Neutrophil (primary cell): Measurements from ENCODE around the gene MYO3B.

Experiments used
- H3K27ac ChIP-seq: fragments of 200-600 bp; sonication (generic); 2 replicates; pipeline ENCODE4 v1.5.1; 2016; ENCODE audit warnings: mild to moderate bottlenecking, moderate library complexity
- H3K27me3 ChIP-seq: fragments of 200-600 bp; sonication (generic); 2 replicates; pipeline ENCODE4 v1.6.0; 2016; ENCODE audit warnings: mild to moderate bottlenecking
- H3K36me3 ChIP-seq: fragments of 200-600 bp; sonication (generic); 2 replicates; pipeline ENCODE4 v1.5.1; 2017
- H3K4me1 ChIP-seq, 2 experiments: fragments of 200-600 bp in 1 of 2; sonication (generic) in 1 of 2; 1 replicate in 1 of 2; 2 replicates in 1 of 2; pipeline versions ENCODE4 v1.5.1 to v1.6.1; 2013 to 2016; ENCODE audit warnings: low read depth in 1 of 2, low read length in 1 of 2, mild to moderate bottlenecking in 1 of 2, moderate library complexity in 1 of 2; ENCODE audit not compliant: control insufficient read depth in 1 of 2, insufficient read depth in 1 of 2
- H3K4me3 ChIP-seq, 2 experiments: fragments of 200-600 bp in 1 of 2; sonication (generic) in 1 of 2; 1 replicate in 1 of 2; 2 replicates in 1 of 2; pipeline ENCODE4 v1.5.1; 2013 to 2016; ENCODE audit warnings: low read depth in 1 of 2, low read length in 1 of 2, mild to moderate bottlenecking in 1 of 2, moderate library complexity in 1 of 2
- H3K9me3 ChIP-seq: fragments of 200-600 bp; sonication (generic); 2 replicates; pipeline ENCODE4 v1.5.1; 2016
- CTCF ChIP-seq: fragments of 200-600 bp; sonication (generic); IDR thresholded peaks from 2 replicates; pipeline ENCODE4 v1.5.1; 2016; ENCODE audit warnings: antibody characterized with exemption

MYO3B gene

DNA sequence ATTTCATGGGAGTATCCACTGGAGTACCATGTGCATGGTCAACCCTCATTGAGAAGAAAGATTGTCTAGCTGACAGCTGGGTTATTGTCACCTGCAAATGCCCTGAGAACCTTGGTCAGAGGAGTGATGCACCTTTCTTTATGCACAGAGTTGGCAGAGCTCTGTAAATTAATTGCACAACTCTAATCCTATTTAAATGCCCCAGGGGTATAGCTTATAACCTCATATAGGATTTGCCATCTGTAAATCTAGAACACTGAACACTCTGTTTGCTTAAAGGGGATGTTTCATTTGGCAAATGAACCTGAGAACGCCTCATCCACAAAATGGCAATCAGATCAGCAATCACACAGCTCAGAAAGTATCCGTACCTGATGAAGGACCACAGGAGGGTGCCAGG lies 465.4 kb downstream of the MYO3B start:
- no peak for TF ChIP-seq CTCF
- H3K4me1 ChIP-seq: no peaks in the 10 kb centered on the region
- H3K27me3 ChIP-seq: peaks cover 22% of the 10 kb centered on the region
- no peak overlapping the region for H3K4me3 ChIP-seq
- H3K9me3 ChIP-seq: no peaks in the 10 kb centered on the region
- H3K36me3 ChIP-seq: no peaks in the 10 kb centered on the region
- no peak overlapping the region for H3K27ac ChIP-seq

GRCh38 chr2:170647741-170648436 lies 469.9 kb downstream of the MYO3B start:
- peaks cover 9% of the 10 kb centered on the region for H3K27me3 ChIP-seq
- no peak overlapping the region for H3K27ac ChIP-seq
- no peak for TF ChIP-seq CTCF
- no peaks in the 10 kb centered on the region for H3K4me1 ChIP-seq
- H3K4me3 ChIP-seq: no peak overlapping the region
- no peaks in the 10 kb centered on the region for H3K36me3 ChIP-seq
- H3K9me3 ChIP-seq: no peaks in the 10 kb centered on the region

DNA sequence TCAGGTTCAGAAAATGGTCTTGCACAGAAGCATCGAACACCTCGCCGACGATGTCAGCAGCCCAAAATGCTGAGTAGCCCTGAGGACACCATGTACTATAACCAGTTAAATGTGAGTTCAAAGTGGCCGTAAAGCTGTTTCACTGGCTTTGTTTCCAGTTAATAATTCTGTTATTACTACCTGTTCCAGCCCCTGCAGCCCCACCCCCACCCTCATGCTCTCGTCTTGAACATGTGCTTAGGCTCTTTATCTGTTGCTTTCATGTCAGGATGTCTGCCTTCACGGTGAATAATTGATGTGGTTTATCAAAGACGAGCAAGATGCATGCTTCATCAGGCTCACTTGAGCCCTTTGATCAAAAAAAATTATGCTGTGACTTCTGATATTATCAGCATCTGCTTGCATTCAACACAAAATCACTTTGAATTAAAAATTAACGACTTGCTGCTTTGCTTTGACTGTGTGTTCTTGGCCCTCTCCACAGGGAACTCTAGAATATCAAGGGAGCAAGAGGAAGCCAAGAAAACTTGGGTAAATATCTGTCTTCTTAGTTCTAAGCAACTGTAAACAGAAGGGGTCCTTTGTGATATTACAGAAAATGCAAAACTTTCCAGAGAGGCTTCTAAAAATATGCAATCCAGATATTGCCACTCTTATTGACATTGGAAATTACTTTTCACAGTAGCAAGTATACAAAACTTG lies 473.8 kb downstream of the MYO3B start:
- no peak overlapping the region for H3K27ac ChIP-seq
- TF ChIP-seq CTCF: no peak

DNA sequence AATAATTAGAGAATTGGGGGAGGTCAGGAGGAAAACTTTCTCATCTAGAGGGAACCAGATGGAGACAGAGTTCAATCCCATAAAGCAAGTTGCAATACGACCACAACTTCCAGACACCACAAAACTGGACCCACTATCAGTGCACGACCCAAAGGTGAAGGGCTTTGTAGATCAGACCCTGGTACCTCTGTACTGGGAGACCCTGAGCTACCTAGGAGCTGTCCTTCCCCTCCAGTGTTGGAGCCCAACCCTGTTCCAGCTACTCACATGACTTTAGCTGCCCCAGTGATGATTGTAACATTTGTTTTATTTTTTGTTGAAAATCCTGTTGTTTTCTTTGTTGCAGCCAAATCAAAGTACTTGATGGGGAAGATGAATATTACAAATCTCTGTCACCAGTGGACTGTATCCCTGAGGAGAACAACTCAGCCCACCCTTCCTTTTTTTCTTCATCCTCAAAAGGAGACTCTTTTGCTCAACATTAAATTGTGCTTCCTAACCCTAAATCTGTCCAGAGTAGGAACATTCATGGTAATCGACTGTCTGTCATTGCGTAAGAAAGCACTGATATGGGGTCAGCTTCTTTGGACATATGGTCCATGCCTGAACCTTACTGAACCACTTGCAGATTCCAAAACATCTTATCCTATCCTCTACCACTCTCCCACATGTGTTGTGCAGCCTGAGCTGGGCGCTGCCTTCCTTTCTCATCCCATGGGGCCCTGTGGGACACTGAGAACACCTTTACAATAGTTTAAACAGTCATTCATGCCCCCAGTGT lies 474.9 kb downstream of the MYO3B start:
- TF ChIP-seq CTCF: no peak
- peaks cover 4% of the 10 kb centered on the region for H3K27me3 ChIP-seq
- H3K27ac ChIP-seq: no peak overlapping the region
- H3K4me1 ChIP-seq: no peaks in the 10 kb centered on the region
- H3K9me3 ChIP-seq: no peaks in the 10 kb centered on the region
- H3K4me3 ChIP-seq: no peak overlapping the region
- no peaks in the 10 kb centered on the region for H3K36me3 ChIP-seq

More for the DNA sequence above, 473.8 kb downstream of the MYO3B start:
- H3K4me1 ChIP-seq: no peaks in the 10 kb centered on the region
- H3K36me3 ChIP-seq: no peaks in the 10 kb centered on the region
- no peak overlapping the region for H3K4me3 ChIP-seq
- H3K27me3 ChIP-seq: peaks cover 4% of the 10 kb centered on the region
- no peaks in the 10 kb centered on the region for H3K9me3 ChIP-seq

DNA sequence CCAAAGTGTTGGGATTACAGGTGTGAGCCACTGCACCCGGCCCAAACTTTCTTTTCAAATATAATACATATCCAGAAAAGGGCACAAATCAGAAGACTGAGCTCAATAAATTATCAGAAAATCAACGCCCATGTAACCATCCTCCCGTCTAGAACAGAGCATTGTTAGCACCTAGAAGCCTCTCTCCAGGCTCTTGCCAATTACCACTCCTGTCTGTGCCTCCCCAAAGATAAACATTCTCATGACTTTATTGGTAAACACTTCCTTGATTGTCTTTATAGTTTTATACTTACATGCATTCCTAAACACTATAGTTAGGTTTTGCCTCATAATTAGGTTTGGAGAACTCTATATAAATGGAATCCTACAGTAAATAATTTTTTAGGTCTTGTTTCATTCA lies 478.7 kb downstream of the MYO3B start:
- Histone ChIP-seq H3K27me3 (peaks cover 6% of the 10 kb centered on the region), H3K4me3 (no peak overlapping the region), H3K9me3 (no peaks in the 10 kb centered on the region), H3K4me1 (no peaks in the 10 kb centered on the region), H3K27ac (no peak overlapping the region), H3K36me3 (no peaks in the 10 kb centered on the region)
- TF ChIP-seq CTCF: no peak
